Activated CD8-positive, alpha-beta memory T cell treated with anti-CD3 and anti-CD28 coated beads for 1 hour (primary cell): ENCODE measurements around the gene LRPAP1.

Source experiments
- DNase-seq, 2 donors: peaks; one replicate each; pipeline ENCODE4 v3.0.0-alpha.2; 2020; ENCODE audit warnings: low read depth in 1 of 2; ENCODE audit errors: extremely low read depth in 1 of 2

The LRPAP1 gene

DNA sequence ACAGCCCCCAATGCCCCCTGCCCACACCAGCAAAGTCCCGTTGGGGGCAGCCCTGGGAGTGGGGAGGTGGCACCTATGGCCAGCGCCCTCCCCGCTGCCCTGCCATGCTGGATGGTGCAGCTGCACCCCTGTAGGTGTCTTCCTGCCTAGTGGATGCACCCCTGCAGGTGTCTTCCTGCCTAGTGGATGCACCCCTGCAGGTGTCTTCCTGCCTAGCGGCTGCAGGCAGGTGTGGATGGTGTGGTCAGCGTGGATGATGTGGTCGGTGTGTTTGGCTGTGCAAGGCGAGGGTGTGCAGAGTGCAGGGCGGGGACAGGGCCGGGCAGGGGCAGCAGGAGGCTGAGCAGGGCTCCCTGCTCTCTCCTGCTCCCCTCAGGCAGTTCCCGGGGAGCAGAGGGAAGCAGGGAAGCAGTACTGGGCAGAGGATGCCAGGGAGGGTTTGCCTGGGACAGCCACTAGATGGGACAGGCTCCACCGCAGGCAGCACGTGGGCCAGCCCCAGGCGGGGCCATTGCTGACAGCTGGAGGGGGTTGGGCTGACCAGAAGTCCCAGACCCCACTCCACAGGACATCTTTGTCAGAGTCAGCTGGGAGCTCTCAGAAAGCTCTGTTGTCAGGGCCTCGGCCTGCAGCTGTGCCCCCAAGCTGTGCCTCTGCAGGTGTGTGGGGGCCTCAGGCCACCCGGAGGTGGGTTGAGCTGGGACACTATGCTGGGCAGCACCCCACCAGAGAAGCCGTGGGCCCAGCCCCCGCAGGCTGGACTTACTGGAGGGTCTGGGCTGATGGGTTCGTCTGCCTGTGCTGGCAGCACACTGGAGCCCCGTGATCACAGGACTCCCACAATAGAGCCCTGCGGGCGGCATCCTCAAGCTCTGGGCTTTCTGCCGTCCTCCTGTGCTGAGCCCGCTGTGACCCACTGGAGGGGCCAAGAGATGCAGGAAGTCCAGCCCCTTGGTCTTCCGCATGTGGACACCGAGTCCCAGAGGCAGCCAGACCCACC, 45.4 kb downstream of the LRPAP1 start:
- DNase-seq: no peak

DNA sequence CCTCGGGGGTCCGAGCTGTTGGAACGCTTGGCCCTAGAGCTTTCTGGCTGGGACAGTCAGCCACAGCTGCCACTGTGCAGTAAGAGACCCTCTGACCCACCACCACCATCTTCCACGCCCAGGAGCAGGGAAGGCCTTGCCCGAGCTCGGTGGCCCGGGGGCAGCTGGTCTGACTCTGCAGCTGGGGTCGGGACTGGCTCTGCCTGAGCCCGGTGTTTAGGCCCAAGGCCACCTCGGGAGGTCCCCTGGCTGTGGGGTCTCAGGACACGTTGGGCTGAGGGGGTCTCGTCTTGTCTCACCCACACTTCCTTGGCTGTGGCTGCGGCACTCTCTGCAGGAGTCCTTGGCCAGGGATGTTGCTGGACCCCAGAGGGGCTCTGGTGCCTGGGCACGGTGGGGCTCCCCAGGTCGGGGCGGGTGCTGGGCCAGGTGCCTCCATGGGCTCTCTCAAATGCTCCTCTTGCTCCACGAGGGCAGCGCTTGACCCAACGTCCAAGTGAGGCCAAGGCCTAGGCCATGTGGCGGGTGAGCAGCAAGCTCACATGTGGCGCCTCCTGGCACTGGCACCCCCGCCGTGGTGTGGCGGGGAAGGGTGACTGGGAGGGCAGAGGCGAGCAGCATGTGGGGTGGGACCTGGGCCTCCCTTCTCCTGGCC, 46.2 kb downstream of the LRPAP1 start:
- no peak for DNase-seq

DNA sequence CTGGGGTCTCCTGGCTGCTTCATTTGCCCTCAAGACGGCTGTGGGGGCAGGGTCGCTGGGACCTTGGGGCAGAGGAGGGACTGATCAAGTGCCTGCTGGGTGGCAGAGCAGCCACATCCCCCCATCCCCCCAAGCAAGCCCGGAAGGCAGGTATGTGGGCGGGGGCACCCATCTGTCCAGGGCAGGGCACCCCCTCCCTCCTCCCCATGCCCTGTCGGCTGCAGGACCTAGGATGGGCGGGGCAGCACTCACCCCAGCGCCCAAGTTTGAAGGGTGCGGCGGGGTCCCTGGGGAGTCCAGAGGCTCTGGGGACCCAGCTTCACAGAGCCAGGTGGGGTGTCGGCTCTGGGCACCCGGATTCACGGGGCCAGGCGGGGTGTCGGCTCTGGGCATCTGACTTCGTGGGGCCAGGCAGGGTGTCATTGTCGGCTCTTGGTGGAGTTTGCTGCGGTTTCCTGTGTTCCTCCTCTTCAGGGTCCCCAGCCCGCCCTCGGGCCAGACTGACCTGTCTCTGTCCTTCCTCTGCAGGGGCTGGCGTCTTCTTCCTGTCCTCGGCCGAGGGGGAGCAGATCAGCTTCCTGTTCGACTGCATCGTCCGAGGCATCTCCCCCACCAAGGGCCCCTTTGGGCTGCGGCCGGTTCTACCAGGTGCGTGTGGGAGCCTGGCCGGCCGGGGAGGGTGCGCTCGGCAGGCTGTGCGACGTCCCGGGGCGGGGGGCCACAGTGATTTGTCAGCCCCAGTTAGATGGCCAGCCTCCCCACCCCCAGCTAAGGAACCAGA, 47.0 kb downstream of the LRPAP1 start:
- DNase-seq: no peak

DNA sequence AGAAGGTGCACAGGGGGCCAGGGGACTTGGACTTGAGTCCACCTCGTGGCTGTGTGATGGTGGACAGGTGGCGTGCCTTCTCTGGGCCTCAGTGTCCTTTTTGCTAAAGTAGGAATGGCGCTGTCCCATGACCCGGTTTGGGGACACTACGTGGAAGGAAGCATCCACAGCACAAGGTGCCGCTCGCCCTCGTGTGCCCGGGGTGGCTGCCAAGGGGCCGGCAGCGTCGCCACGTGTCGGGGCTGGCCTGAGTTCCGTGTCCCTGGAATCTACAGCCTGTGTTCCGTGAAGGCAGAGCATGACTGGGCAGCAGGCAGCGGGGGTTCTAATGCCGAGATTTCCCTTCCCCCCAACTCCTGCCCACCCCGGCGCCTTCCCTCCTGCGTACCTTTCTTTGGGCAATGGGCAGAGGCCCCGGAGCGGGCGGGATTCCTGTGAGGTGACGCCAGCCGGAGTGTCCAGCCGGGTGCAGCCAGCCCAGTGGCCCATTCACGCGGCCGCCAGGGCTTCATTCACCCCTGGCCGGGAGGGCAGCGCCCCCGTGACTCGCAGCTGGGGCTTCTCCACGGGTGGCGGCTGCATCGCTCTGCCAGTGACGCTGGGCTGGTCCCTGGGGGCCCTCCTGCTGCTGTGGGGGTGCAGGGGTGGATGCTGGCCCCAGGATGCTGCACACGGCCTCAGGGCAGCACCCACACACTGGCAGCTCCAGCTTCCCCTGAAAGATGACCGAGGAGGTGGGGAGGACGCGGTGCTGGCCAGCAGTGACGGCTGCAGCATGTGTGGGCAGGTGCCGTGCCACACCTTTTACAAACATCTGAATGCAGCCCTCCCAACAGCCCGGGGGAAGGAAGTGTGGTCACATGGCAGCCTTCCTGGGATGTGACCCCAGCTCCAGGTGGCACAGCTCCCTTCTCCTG, 47.9 kb downstream of the LRPAP1 start:
- DNase-seq: no peak

DNA sequence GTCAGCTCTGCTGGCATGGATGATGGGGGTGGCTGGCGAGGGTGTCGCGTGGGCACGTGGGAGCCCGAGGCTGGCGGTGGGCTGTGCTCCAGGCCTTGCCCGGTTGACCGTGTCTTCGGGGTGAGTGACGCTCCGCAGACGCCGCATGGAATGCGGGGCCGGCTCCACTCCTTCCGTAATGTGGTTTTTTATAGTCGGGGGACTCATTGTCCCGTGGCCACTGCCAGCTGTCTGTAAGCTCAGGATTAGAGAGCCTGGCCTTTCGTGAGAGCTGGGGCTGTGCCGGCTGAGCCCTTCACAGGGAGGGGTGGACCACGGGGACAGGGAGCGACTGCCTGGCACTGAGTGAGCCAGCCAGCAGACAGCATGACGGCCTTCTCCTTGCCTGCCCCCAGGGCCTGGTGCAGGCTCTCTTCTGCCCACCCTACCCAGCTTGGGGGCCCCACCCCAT, 48.7 kb downstream of the LRPAP1 start:
- no peak for DNase-seq

DNA sequence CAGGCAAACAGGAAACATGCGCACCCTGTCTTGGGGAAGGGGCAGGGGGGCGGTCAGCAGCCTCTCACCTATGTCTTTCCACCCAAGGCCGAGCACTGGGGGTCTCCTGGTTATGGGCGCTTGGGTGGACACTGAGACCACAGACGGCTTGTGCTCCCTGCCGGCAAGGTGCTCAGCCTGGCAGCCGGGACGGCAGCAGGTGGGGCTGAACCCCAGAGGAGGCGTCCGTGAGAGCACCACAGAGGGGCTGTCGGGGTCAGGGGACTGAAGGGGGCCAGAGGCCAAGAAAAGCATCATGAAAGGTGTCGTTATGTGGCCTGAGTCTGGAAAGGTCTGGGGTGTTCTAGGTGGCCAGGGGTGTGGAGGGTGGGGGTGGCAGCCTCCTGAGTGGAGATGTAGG, 49.5 kb downstream of the LRPAP1 start:
- no peak for DNase-seq

DNA sequence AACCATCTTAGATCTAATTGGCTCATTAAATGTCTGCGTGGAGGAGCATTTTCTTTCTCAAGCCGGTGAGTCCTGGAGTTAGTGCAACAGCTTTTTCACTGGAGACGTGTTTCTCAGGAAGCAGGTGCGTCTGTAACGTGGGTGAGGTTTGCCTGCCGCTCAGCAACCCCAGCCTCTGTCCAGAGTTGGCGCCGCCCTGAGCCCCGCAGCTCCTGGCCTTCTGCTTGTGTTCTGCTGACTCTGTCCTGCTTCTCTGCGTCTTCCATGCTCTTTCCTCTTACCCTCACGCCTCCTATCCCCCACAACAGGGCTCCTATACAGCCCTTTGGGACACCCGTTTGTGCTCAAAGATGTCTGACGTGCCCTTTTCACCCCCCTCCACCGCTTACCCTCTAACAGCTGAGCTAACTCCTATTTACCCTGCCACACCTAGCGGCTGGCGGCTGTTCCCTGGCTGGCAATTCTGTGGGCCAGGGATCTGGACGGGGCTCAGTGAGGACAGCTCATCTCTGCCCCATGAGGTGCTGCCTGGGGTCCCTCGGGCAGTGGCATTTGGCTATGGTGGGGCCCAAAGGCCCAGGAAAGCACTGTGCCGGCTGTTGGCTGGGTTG, 50.3 kb downstream of the LRPAP1 start:
- DNase-seq: no peak

DNA sequence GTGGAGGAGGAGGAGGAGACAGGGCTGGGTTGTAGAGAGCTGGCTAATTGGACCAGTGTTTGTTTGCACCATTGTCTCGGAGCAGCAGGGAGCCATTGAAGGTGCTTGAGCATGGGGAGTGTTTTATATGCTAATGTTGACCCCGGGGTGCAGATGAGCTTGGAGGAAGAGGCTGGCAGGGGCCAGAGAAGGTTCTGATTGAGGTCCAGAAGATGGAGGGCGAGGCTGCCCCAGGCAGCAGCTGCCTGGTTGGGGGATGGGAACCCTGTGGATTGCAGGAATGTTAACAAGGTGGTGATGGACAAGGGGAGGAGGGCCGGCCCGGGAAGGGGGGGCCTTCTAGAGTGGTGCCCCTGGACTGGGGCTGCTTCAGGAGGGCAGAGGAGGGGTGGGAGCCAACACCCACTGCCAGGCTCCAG, 51.1 kb downstream of the LRPAP1 start:
- DNase-seq: no peak

DNA sequence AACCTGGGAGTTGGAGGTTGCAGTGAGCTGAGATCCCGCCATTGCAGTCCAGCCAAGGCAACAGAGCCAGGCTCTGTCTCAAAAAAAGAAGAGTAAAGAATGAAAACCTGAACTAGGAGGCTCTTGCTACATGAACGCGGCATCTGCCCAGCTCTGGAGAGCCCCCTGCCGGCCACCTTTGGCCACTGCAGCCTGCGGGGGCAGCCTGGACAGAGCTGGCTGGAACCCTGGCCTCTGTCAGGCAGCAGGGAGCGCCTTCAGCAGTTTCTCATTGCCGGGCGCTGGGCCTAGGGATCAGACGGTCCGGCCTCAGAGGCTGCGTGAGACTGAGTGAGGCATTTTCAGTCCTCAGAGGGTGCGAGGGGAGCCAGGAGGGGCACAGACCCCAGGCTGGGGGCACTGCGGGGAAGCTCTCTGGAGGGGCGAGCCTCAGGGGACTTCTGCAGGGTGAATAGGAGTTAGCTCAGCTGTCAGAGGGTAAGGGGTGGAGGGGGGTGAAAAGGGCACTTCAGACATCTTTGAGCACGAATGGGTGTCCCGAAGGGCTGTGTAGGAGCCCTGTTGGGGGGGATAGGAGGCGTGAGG, 51.6 kb downstream of the LRPAP1 start:
- DNase-seq: peak; percentile 7 to 63

DNA sequence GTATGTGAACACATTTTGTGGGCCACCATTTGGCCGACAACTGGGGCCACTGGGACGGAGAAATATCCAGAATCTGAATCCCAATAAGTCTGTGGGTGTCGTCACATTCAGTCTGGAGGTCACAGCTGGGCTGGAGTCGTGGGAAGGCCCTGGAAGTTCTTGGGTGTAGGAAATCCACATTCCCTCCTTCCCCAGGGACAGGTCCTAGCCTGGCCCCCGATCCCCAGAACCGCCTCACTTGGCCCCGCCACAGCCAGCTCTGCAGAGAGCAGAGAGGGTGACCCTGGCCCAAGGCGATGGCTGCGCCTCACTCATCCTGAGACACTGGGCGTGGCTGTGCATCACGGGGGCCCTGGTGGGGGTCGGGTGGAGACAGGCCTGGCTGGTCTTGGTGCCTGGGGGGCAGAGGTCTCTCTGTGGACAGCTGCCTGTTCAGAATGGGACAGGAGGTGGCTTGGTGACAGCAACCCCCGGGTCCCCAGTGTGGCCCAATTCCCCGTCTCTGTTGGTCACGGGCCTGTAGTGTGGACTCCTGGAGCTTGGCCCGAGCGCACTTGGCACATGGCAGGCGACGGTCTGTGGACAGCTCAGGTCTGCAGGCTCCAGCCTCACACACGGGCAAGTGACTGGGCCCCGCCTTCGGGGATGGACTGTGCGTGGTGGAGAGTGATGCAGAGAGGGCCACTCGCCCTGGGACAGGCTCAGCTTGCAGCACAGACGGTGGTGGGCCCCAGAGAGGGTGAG, 52.7 kb downstream of the LRPAP1 start:
- DNase-seq: no peak

DNA sequence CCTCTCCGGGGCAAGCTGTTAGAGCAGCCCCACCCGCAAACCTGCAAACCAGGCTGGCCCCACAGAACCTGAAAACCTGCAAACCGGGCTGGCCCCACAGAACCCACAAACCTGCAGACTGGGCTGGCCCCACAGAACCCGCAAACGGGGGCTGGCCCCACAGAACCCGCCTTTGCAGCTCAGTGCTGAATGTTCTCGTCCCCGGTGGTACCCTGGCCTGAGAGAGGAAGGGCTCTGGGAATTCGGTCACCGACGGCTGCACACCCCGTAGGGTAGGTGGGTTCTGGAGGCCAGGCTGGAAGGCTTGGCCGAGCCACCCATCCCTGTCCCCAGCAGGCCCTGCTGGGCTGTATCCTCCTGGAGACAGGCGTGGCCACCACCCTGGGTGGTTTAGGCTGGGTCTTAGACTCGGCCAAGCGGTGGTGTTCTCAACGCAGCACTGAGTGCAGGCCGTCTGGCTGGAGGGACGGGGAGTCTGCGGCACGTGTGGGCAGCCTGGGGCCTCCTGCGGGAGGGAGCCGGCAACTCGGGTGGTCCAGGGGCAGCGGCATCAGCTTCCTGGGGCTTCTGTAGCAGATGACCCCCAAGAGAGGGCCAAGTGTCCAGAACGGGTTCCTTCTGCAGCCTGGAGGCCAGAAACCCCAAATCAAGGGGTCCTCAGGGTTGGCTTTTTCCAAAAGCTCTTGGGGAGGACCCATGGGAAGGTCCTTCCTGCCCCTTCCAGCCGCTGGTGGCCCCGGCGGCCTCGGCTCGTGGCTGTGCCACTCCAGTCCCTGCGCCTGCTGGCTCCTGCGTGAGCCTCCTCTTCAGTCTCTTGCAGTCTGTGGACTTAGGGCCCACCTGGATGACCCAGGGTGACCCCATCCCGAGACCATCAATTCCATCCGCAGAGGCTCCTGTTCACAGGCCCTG, 53.5 kb downstream of the LRPAP1 start:
- DNase-seq: no peak

DNA sequence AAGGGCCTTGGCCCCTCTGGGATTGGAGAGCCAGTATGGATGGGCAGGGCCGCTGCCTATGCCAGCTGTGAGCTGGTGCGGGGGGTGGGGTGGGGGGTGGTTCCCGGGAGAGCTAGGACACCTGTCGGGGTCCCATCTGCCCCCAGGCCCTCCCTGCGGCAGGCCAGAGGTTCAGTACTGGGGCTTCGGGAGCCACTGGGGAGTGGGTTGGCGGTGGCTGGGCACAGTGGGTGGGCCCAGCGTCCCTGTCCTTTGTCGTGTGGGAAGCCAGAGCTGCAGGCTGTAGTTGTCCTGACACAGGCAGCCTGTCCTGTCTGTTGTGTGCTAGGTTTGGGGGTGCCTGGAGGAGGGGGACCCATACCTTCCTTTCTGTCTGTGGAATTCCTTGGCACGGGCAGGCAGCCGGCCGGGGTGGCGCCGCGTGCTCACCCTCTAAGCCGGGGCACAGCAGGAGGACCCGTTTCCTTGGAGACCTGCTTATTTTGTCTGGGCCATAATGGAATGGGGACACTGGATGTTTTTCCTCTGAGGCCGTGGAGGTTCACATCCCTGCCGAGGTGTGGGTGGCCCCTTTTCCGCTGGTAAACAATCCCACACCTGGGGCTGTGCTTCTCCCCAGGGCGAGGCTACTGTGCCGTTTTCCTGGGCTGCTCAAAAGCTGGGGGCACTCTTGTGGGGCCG, 54.3 kb downstream of the LRPAP1 start:
- no peak for DNase-seq

DNA sequence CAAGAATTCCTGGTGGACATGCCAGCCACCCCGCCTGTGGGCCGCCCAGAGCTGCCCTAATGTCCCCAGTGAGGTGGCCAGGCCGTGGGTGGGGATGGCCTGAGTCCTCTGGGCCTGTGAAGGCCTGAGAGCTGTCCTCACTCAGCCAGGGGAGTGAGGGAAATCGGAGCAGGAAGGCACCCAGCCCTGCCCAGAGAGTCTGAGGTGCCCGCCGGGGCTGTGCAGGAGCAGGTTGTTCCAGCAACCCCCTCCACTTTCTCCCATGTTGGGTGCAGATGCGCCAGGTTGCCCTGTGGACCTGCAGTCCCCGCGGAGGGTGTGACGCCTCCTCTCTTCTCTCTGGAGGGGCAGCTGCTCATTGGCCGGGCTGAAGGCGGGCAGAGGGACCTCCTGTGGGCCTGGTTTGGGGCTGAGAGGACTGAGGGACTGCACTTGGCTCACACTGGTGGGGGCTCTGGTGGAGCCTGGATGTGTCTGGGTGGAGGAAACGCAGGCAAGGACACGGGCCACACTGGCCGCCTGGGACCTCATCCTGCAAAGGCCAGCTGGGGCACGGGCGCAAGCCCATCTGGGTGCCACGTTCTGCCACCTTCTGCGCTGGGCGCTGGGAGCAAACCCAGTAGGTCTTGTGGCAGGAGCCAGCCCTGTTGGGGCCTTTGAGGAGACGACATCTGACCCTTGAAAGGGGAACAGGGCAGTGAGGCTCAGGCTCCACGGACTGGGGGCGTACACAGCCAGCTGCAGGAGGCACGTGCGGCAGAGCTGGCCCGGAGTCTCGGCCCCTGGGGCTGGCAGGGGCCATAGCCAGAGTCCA, 55.1 kb downstream of the LRPAP1 start:
- no peak for DNase-seq

DNA sequence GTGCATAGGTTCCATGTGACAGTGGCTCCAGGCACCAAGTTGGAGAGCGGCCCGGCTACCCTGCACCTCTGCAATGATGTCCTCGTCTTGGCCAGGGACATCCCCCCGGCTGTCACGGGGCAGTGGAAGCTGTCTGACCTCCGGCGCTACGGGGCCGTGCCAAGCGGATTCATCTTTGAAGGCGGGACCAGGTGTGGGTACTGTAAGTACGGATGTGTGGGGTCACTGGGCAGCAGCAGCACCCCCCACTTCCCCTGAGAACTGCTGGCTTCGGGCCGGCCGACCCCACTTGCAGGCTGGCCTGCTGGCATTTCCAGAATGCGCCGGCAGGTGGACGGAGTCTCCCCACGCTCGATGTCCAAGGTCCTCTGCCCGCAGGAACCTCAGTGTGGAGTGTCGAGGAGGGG, 55.9 kb downstream of the LRPAP1 start:
- no peak for DNase-seq

DNA sequence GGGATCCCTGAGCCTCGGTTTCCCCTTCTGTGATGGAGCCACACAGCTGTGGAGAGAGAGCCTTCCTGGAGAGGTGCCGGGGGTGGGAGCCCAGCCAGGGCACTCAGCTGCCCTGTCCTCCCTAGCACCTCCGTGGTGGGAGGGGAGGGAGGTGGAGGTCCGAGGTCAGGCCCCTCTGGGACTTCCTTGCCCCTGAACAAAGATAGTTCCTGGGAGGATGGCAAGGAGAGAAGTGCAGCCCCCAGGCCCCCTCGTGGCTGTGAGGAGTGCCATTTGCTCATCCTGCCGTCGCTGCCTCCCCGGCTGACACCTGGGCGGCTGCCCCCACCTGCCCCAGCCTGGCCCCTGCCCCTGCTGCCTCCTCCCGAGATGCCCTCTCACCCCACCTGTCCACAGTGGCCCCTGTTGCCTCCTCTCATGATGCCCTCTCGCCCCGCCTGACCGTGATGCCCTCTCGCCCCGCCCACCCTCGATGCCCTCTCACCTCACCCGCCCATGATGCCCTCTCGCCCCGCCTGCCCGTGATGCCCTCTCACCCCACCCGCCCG, 56.4 kb downstream of the LRPAP1 start:
- DNase-seq: no peak
